ENCODE data around the gene ADAM12.

- TF ChIP-seq, protein P1, sequence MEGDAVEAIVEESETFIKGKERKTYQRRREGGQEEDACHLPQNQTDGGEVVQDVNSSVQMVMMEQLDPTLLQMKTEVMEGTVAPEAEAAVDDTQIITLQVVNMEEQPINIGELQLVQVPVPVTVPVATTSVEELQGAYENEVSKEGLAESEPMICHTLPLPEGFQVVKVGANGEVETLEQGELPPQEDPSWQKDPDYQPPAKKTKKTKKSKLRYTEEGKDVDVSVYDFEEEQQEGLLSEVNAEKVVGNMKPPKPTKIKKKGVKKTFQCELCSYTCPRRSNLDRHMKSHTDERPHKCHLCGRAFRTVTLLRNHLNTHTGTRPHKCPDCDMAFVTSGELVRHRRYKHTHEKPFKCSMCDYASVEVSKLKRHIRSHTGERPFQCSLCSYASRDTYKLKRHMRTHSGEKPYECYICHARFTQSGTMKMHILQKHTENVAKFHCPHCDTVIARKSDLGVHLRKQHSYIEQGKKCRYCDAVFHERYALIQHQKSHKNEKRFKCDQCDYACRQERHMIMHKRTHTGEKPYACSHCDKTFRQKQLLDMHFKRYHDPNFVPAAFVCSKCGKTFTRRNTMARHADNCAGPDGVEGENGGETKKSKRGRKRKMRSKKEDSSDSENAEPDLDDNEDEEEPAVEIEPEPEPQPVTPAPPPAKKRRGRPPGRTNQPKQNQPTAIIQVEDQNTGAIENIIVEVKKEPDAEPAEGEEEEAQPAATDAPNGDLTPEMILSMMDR (IDR thresholded peaks at IDR 0.05; ENCODE audit: insufficient read depth, low read depth, low read length) = no peak
- TF ChIP-seq EZH2 (IDR thresholded peaks at IDR 0.05; ENCODE audit: insufficient read depth, low read length) = no peak
Observed at GRCh38 chr10:126090443-126090842, 297.8 kb downstream of the ADAM12 start.

All from astrocyte (in vitro differentiated cells and primary cell).